Measurements from ENCODE around the gene MSANTD2.

The MSANTD2 gene

DNA sequence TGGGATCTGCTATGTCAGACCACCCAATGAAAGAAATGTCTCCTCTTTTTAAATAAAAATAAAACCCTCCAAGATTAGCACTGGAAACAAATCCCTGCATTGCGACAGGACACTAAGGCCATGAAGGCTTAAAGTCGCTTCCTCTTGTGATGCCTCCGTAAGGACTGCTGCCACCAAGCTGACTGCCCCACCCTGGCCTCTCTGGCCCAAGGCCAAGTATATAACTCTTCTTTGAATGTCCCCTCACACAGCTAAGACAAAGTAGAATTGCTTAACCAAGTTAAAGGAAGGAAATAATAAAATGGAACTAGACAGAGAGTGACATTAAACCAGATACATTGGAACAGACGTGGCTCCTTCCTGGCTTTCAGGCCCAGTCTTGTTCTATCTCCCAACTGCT lies 68.0 kb downstream of the MSANTD2 start:
- DNase-seq (ENCODE audit: low spot score) = no peak

DNA sequence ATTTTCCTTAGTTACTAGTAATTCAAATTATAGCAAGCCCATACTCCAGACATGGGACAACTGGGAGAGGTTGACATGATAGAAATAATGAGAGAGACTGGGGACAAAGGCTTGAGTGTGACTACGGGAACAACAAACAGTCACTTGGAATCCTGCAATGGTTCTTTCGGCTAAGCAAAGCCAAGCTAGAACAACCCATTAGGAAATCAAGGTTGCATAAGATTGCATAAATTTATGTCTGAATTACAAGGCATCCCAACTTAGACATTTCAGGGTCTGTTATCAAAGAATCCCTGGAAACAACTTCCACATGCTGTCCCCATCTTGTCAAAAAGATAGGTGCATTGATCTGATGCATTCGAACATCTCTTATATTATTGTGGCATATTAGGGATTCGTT lies 70.6 kb downstream of the MSANTD2 start:
- DNase-seq (ENCODE audit: low spot score) = no peak

GRCh38 chr11:124728134-124728533 lies 72.1 kb downstream of the MSANTD2 start:
- DNase-seq (ENCODE audit: low spot score) = no peak

- no peak for DNase-seq (ENCODE audit: low spot score)
Observed at GRCh38 chr11:124727474-124727873, 72.7 kb downstream of the MSANTD2 start.

DNA sequence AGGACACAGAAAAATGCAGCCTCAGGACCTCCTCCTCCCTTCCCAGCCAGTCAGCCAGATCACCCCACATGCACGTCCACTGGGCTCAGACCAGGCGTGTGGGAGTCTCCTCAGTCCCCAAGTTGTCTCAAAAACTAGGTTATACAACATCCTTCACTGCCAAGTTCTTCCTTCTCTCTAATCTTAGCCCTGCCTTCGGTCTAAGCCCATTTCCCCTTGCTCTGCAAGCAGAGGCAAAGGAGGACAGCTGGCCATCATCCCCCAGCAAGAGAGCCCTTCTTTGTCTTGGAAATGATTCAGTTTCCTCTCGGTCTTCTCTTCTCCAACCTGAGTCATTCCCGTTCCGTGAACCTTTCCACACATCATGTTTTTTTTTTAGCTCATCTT lies 74.5 kb downstream of the MSANTD2 start:
- no peak for DNase-seq (ENCODE audit: low spot score)

DNA sequence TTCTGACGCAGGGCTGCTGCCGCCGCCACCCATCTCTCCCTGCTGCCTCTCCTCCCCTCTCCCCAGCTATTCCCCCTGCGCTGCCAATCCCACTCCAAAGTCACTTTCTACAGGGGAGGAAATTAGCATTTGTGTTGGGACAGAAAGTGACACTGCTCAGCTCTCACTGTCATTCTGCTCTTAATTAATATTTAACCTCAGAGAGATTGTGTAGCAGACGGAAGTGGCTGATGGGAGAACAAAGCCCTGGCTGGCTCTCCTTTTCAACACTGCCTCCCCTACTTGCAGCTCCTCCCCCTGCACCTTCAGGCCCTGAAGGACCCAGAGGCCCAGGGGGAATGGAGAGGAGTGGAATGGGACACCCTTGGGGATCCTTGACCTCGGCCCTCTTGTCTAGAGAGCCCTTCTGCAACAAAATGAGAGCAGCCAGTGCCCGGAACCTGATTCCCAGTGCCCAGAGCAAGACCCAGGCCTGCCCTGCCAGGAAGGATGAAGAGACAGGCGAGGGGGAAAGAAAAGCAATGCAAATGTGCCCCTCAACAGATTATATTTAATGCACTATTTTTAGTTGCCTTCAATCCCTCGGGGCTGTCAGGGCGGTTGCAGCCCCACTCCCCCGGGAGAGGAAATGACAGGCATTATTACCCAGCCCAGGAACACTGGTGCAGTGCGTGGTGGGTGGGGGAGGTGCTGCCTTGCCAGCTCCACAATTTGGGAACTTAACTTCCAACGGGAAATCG lies 75.1 kb downstream of the MSANTD2 start:
- DNase-seq (ENCODE audit: low spot score) = no peak

DNA sequence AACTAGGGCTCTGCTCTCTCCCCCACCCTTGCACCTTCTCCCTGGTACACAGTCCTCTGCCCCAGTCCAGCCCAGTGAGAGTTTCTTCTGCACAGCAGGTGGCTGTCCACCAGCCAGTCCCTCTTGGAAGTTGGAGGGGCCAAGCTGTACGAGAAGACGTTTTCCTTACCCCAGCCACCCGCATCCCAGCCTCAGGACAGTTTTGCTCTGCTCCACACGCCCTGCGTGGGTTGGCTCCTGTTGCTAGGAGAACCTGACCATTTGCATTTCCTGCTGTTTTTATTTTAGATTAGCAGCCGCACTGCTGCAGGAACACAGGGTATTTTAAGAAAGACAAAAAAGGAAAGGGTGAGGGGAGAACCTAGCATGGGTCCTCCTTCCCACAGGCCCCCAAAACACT lies 78.0 kb downstream of the MSANTD2 start:
- no peak for DNase-seq (ENCODE audit: low spot score)

- DNase-seq (ENCODE audit: low spot score) = no peak
Observed at GRCh38 chr11:124719534-124719933, 80.7 kb downstream of the MSANTD2 start.

- no peak for DNase-seq (ENCODE audit: low spot score)
Observed at GRCh38 chr11:124718801-124719200, 81.4 kb downstream of the MSANTD2 start.

DNA sequence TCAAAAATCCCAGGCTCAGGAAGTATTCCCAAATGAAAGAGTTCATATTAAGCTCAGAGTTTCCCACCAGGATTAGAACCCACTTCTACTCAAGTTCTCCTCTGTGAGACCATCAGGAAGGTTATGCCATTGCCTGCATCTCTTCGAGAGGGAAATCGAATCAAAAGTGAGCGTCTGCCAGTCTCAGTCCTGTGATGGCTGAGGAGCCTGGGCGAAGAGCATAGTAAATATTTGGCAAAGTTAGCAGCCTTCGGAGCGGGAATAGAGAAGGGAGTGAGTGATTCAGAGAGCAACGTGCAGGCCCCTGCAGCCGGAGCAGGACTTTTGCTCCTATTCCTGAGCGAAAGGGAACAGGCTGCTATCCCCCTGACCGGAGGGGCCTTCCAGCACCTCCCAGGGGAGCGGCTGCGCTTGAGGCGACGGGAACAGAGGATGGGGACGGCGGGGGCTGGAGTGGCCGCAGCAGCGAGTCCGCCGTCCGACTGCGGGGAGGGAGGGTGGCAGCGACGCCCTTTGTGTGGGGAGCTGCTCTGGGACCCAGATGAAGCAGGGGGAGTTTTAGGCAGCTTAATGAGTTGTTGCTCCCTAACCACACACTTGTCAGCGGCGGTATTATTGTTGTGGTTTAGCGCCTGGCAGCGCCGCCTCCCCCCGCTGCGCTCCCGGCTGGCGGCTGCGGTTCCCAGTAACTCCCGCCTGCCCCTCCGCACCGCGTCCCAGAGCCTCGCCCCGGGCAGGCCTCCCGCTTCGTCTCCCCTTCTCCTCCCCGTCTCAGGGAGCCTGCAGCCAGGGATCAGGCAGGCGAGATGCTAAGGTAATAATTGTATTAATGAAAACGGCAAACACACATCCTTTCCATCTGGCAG lies 82.2 kb downstream of the MSANTD2 start:
- DNase-seq (ENCODE audit: low spot score) = peak; percentile 7

DNA sequence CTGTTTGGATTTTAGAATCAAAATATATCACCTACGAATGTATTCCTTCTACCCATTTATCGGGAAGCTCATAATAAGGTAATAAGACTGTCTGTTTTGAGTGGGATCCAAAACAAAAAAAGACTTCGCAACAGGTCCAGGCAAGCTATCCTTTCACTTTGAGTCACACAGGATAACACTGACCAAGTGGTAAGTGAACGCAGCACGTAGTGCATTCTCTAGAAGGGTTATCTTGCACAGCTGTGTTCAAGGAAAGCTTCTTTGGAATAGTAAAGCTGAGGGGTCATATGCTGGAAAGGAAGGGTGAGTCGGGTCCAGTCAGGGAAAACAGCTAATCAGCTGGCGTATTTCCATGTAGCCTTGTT lies 82.8 kb downstream of the MSANTD2 start:
- DNase-seq (ENCODE audit: low spot score) = no peak

DNA sequence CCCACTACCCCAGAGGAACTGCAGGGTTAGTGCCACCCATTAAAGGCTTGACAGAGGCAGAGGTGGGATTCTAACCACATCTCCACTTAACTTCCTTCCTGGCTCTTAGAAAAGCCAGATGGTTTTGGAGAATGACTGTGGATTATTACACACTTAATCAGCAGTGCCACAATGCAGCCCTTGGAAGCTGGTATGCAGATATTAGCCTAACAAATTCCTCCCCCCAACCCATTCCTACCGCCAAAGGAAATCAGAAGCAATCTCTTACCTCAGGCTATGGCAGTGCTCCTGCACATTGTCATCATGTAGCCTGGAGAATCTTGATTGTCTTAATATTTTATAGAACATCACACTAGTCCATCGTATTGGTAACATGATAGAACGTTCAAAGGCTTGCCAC lies 83.6 kb downstream of the MSANTD2 start:
- DNase-seq (ENCODE audit: low spot score) = no peak
